H7 (cell line): ENCODE data around the gene TM6SF1. TPM values are rescaled to one million over a fixed set of nuclear protein-coding genes. Genes with fewer than 3 reads are reported as not detected.
"Not testable (repeated sequence)": the region's sequence is repeated elsewhere in the genome, so short reads cannot be mapped to it uniquely, and the experiment has no call there.

ENCODE experiments used
- DNase-seq: peaks from one replicate; pipeline ENCODE4 v3.0.0; 2012
- H3K27me3 ChIP-seq: 2 replicates; pipeline ENCODE4 v1.6.0; 2011; ENCODE audit warnings: mild to moderate bottlenecking, low read length; ENCODE audit not compliant: control insufficient read depth, insufficient read depth
- H3K36me3 ChIP-seq: replicated peaks from 2 replicates; pipeline ENCODE4 v1.5.1; 2011; ENCODE audit warnings: low read length; ENCODE audit not compliant: control insufficient read depth, insufficient read depth
- H3K4me3 ChIP-seq: 2 replicates; pipeline ENCODE4 v1.5.1; 2011; ENCODE audit warnings: low read depth, mild to moderate bottlenecking, control low read depth, low read length, moderate library complexity; ENCODE audit not compliant: insufficient read depth
- total RNA-seq: library from RNA; depleted of rRNA; stranded (reverse); fragments of >200 nt; shearing (Covaris generic); gene quantifications from 2 replicates; pipeline ENCODE4 v1.2.3, GENCODE V29; 2014

The TM6SF1 gene
- total RNA-seq, 1 experiment from 2014 or later: 0.62 TPM

- DNase-seq: no peak
- H3K4me3 ChIP-seq: no peak overlapping the region
- no peaks in the 10 kb centered on the region for H3K36me3 ChIP-seq
- H3K27me3 ChIP-seq: no peaks in the 10 kb centered on the region
Measured at GRCh38 chr15:83078712-83079111, 28.7 kb upstream of the TM6SF1 start.

DNA sequence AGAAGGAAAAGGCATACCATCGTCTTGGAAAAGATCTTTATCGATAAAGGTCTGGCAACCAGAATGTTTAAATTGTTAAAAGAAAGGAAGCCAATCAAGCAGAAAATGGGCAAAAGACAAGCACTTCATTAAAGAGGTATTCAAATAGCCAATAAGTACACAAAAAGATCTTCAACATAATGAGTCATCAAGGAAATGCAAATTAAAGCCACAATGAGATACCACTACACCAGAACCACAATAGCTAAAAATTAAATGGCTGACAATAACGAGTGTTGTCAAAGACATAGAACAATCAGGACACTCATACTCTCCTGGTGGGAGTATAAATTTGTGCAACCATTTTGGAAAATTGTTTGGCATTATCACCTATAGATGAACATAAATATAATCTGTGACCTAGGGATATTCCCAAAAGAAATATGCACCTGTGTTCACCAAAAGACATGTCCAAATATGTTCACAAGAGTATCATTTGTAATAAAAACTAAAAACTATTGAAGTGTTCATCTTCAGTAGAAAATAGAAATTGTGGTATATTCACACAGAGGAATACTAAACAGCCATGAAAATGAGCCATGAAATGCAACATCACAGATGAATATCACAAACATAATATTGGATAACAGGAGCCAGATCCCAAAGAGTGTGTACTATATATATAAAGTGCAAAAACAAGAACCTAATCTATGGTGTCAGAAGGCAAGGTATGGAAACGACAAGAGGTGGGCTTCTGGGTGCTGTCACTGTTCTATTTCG, 26.0 kb upstream of the TM6SF1 start:
- Histone ChIP-seq H3K36me3 (no peaks in the 10 kb centered on the region), H3K27me3 (no peaks in the 10 kb centered on the region), H3K4me3 (no peak overlapping the region)
- no peak for DNase-seq

DNA sequence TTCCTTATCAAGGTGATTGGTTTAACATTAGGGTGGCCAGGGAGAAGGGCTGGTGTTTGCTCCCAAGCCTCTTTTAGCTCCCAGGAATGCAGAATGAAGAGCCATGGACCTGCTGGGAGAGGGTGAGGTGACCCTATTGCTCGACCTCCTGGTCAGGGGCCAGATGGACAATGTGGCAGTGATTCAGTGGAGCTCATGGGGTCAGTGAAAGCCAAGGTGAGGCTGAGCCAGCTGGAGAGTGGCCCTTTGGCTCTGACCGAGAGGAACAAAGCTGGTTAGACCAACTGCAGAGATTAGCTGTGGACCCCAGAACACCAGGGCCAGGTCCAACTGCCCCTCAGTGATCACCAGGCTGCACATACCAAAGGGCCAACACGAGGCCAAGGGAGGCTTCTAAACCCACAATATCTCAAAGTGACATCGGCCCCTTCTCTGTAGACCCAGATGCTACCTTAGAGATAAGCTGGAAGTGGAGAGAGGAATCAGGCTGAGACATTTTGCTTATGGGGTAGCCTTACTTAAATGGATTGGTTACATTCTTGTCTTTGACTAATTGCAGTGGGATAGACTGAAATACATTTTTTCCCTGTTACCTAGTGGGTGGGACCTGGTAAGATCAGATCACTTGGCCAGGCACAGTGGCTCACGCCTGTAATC, 24.6 kb upstream of the TM6SF1 start:
- DNase-seq: no peak
- no peaks in the 10 kb centered on the region for H3K36me3 ChIP-seq
- H3K27me3 ChIP-seq: no peaks in the 10 kb centered on the region; the same call in 1 of the 2 replicates
- H3K4me3 ChIP-seq: no peak overlapping the region

DNA sequence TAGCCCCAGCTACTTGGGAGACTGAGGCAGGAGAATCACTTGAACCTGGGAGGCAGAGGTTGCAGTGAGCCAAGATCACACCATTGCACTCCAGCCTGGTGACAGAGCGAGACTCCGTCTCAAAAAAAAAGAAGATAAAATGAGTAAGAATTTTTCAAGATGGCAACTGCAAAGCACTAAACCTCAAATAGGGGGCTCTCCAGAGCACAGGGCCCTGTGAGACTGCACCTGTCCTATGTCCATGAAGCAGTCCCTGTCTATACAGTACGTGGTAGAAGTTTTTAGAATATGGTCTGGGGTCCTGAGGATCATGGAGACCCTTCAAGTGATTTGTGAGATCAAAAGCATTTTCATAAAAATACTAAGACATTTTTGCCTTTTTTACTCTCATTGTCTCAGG, 22.0 kb upstream of the TM6SF1 start:
- H3K36me3 ChIP-seq, H3K4me3 ChIP-seq, H3K27me3 ChIP-seq: not testable (repeated sequence)
- peak; percentile 32 for DNase-seq

DNA sequence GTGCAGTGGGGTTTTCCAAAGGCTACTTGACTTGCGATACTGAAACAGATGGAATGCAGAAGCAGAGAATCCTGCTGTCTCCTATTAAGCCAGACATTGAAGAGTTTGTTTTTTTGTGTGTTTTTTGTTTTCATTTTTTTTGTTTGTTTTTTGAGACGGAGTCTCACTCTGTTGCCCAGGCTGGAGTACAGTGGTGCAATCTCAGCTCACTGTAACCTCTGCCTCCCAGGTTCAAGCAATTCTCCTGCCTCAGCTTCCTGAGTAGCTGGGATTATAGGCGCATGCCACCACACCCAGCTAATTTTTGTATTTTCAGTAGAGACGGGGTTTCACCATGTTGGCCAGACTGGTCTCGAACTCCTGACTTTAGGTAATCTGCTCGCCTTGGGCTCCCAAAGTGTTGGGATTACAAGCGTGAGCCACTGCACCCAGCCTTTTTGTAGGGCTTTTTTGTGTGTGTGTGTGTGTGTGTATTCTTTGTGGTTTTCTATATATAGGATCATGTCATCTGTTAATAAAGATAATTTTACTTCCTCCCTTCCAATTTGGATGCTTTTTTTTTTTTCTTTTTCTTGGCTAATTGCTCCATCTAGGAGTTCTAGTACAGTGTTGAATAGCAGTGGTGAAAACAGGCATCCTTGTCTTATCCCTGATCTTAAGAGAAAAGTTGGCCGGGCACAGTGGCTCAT, 21.4 kb upstream of the TM6SF1 start:
- not testable (repeated sequence) for H3K36me3 ChIP-seq, H3K27me3 ChIP-seq

DNA sequence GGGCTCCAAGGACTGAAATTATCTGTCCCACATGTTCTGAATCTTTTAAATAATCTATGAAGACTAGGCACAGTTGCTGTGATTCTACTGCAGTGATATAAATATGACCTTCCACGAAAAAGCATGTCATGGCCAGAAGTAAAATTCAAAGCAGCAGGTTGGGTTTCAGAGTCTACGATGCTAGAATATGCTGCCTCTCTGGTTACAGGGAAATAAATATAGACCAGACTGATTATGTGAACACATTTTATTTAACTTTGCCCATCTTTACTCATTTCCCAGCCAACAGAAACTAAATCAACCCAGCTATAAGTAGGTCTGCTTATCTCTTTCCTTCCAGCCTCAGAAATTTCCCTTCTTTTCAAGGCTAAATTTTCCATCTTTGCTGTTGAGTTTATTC, 19.9 kb upstream of the TM6SF1 start:
- no peaks in the 10 kb centered on the region for H3K36me3 ChIP-seq
- DNase-seq: no peak
- H3K4me3 ChIP-seq: no peak overlapping the region
- no peaks in the 10 kb centered on the region; the same call in 1 of the 2 replicates for H3K27me3 ChIP-seq

More for the DNA sequence above, 21.4 kb upstream of the TM6SF1 start:
- not testable (repeated sequence) for H3K4me3 ChIP-seq, DNase-seq

GRCh38 chr15:83088876-83089275, 18.6 kb upstream of the TM6SF1 start:
- DNase-seq: no peak
- Histone ChIP-seq H3K36me3 (no peaks in the 10 kb centered on the region), H3K27me3 (no peaks in the 10 kb centered on the region; the same call in 1 of the 2 replicates)

GRCh38 chr15:83090465-83090864, 17.0 kb upstream of the TM6SF1 start:
- Histone ChIP-seq H3K36me3 (no peaks in the 10 kb centered on the region), H3K27me3 (no peaks in the 10 kb centered on the region; the same call in 1 of the 2 replicates), H3K4me3 (no peak overlapping the region)
- DNase-seq: no peak

More at GRCh38 chr15:83088876-83089275, 18.6 kb upstream of the TM6SF1 start:
- H3K4me3 ChIP-seq: no peak overlapping the region

DNA sequence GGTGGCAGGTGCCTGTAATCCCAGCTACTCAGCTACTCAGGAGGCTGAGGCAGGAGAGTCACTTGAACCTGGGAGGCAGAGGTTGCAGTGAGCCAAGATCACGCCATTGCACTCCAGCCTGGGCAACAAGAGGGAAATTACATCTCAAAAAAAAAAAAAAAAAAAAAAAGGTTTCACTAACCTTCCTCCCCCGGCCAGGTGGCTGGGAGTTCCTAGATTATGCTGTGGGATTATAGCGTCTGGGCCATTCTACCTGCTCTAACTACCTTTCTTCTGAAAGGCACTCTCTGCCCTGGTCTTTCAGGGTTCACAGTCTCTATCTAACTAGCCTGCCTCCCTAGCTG, 15.5 kb upstream of the TM6SF1 start:
- H3K27me3 ChIP-seq, H3K4me3 ChIP-seq, H3K36me3 ChIP-seq, DNase-seq: not testable (repeated sequence)

GRCh38 chr15:83092309-83092976, 15.0 kb upstream of the TM6SF1 start:
- Histone ChIP-seq H3K27me3 (no peaks in the 10 kb centered on the region; the same call in 1 of the 2 replicates), H3K4me3 (no peak overlapping the region), H3K36me3 (no peaks in the 10 kb centered on the region)
- no peak for DNase-seq

DNA sequence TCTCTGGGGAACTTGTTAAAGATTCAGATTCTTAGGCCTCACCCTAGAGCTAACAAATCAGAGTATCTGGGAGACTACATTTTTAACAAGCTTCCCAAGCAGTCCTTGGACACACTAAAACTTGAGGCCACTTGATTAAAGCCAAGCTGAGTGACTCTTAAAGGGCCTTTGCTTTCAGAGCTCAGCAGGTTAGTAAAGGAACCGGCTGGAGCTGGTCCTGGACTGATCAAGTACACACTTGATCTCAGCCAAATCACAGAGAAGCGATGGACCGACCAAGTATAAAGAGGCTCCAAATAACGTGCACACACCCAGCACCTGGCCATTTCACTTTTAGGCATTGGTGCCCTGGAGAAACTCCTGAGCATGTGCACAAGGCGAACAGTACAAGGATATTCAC, 12.9 kb upstream of the TM6SF1 start:
- no peak for DNase-seq
- no peaks in the 10 kb centered on the region for H3K27me3 ChIP-seq
- no peaks in the 10 kb centered on the region for H3K36me3 ChIP-seq
- no peak overlapping the region for H3K4me3 ChIP-seq

DNA sequence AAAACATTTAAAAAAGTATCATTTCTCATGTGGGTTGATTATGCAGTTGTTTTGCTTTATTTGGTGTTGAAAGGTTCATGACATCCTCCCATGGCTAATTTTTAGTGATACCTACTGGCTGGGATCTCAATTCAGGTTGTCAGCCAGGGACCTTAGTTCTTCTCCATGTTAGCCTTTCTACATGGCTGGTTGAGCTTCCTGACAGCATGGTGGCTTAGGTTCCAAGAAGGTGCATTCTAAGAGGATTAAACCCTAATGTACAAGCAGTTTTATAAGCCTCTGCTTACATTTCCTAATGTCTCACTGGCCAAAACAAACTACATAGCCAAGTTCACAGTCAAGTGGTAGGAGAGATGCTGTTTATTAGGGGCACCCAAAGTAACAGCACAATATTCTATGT, 9.4 kb upstream of the TM6SF1 start:
- no peak for DNase-seq
- Histone ChIP-seq H3K4me3 (no peak overlapping the region), H3K27me3 (no peaks in the 10 kb centered on the region), H3K36me3 (no peaks in the 10 kb centered on the region)

DNA sequence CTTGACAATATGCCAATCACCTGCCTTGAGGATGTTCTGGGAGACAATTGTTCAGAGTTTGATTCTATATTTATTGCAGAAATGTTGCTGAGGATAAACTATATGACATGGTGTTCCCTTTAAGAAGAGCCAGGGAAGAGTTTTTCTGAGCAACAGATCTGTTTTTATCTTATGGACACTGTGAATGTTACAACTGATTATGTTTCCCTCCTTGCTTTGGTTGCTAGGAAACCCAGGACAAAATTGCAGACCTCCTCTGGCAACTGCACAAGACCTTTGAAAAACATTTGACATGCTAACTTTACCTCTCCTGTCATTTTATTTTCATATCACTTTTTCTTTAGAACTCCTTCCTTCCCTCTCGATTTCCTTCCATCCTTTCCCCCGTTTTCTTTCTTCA, 8.2 kb upstream of the TM6SF1 start:
- DNase-seq: no peak
- H3K27me3 ChIP-seq: no peaks in the 10 kb centered on the region
- H3K4me3 ChIP-seq: no peak overlapping the region
- H3K36me3 ChIP-seq: no peaks in the 10 kb centered on the region

GRCh38 chr15:83100097-83100646, 7.3 kb upstream of the TM6SF1 start:
- no peak overlapping the region for H3K4me3 ChIP-seq
- no peak for DNase-seq
- H3K36me3 ChIP-seq: no peaks in the 10 kb centered on the region
- H3K27me3 ChIP-seq: no peaks in the 10 kb centered on the region
